ENCODE measurements around the gene PURA. TPM values are rescaled to one million over a fixed set of nuclear protein-coding genes. Genes with fewer than 3 reads are reported as not detected.

The PURA gene
- polyA plus RNA-seq, 2 of the 4 experiments (the other 2 are of a cell fraction): 4.5 to 12.7 TPM

GRCh38 chr5:140107312-140108092 lies 6.4 kb upstream of the PURA start:
- CTCF ChIA-PET: interaction anchor here (1.0 to 3.2 kb wide), 8 partner anchors 9 to 49 kb away, joined by 3 to 12 read pairs (median 4); no protein-coding TSS in a partner anchor
- FAIRE-seq (no peak), ATAC-seq (peak; percentile 92 to 94)
- no peak for TF ChIP-seq USF2 (IDR thresholded peaks at IDR 0.05)
- TF ChIP-seq POLR2A (IDR thresholded peaks at IDR 0.05; ENCODE audit: low read length): peak; percentile 76
- 0 out of 2 replicates have a peak, but pooled peaks have one; percentile 34 for TF ChIP-seq HOXB13 (CRISPR knock-in tag; IDR thresholded peaks at IDR 0.05; ENCODE audit: low read depth)
- TF ChIP-seq EHF (CRISPR knock-in tag; IDR thresholded peaks at IDR 0.05): 0 out of 2 replicates have a peak, but pooled peaks have one; percentile 49
- no peak for TF ChIP-seq CBX8 (IDR thresholded peaks at IDR 0.05)
- TF ChIP-seq ZFP36 (IDR thresholded peaks at IDR 0.05; ENCODE audit: borderline replicate concordance, partially characterized antibody): no peak
- TF ChIP-seq RAD21 (conservative IDR thresholded peaks at IDR 0.05 in 1 of 2, IDR thresholded peaks at IDR 0.05 in 1 of 2): no peak
- peak; percentile 83 to 94 for TF ChIP-seq JUN (IDR thresholded peaks at IDR 0.05)
- peak; percentile 62; the same call in 1 of the 2 replicates for TF ChIP-seq RNF2 (IDR thresholded peaks at IDR 0.05; ENCODE audit: borderline replicate concordance, low read depth)
- TF ChIP-seq NR3C1 (IDR thresholded peaks at IDR 0.05): no peak
- no peak for TF ChIP-seq ZNF302 (CRISPR knock-in tag; IDR thresholded peaks at IDR 0.05)
- no peak for TF ChIP-seq RFX5 (IDR thresholded peaks at IDR 0.05)
- TF ChIP-seq FOSL2 (IDR thresholded peaks at IDR 0.05): no peak
- no peak for TF ChIP-seq FOSL2 (CRISPR knock-in tag; IDR thresholded peaks at IDR 0.05)
- no peak for TF ChIP-seq TP53 (CRISPR knock-in tag; IDR thresholded peaks at IDR 0.05)
- TF ChIP-seq CTCF (IDR thresholded peaks at IDR 0.05): peak; percentile 12; the same call in 1 of the 3 replicates
- peak; percentile 72; the same call in 1 of the 2 replicates for TF ChIP-seq MAX (IDR thresholded peaks at IDR 0.05)
- TF ChIP-seq CBX2 (IDR thresholded peaks at IDR 0.05; ENCODE audit: borderline replicate concordance, low read depth): no peak
- TF ChIP-seq ZC3H11A (IDR thresholded peaks at IDR 0.05): no peak
- no peak for TF ChIP-seq BHLHE40 (IDR thresholded peaks at IDR 0.05; ENCODE audit: low read depth, low read length)
- TF ChIP-seq HDAC2 (IDR thresholded peaks at IDR 0.05): no peak
- no peak for TF ChIP-seq NPAS2 (CRISPR knock-in tag; IDR thresholded peaks at IDR 0.05; ENCODE audit: borderline replicate concordance)
- no peak for TF ChIP-seq FOXS1 (CRISPR knock-in tag; IDR thresholded peaks at IDR 0.05)
- TF ChIP-seq SREBF2 (IDR thresholded peaks at IDR 0.05): no peak
- no peak for TF ChIP-seq SMC3 (IDR thresholded peaks at IDR 0.05)
- TF ChIP-seq RARB (CRISPR knock-in tag; IDR thresholded peaks at IDR 0.05): no peak
- TF ChIP-seq REST (IDR thresholded peaks at IDR 0.05): peak; percentile 39
- no peak for TF ChIP-seq MAFK (IDR thresholded peaks at IDR 0.05; ENCODE audit: partially characterized antibody)
- TF ChIP-seq E2F6 (IDR thresholded peaks at IDR 0.05; ENCODE audit: borderline replicate concordance, low read depth): peak; percentile 83
- TF ChIP-seq, protein P1, sequence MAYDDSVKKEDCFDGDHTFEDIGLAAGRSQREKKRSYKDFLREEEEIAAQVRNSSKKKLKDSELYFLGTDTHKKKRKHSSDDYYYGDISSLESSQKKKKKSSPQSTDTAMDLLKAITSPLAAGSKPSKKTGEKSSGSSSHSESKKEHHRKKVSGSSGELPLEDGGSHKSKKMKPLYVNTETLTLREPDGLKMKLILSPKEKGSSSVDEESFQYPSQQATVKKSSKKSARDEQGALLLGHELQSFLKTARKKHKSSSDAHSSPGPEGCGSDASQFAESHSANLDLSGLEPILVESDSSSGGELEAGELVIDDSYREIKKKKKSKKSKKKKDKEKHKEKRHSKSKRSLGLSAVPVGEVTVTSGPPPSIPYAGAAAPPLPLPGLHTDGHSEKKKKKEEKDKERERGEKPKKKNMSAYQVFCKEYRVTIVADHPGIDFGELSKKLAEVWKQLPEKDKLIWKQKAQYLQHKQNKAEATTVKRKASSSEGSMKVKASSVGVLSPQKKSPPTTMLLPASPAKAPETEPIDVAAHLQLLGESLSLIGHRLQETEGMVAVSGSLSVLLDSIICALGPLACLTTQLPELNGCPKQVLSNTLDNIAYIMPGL (CRISPR knock-in tag; IDR thresholded peaks at IDR 0.05; ENCODE audit: borderline replicate concordance): peak; percentile 72; the same call in 1 of the 2 replicates
- no peak for TF ChIP-seq HEYL (CRISPR knock-in tag; IDR thresholded peaks at IDR 0.05)
- TF ChIP-seq NFE2L2 (conservative IDR thresholded peaks at IDR 0.05; ENCODE audit: low read length): no peak
- no peak for TF ChIP-seq JUNB (IDR thresholded peaks at IDR 0.05)

More at GRCh38 chr5:140107312-140108092, 6.4 kb upstream of the PURA start:
- WGBS (ENCODE audit: missing lambda C conversion rate): 4% methylated on average over 49 of the region's 88 CpGs
- peak; percentile 92 to 95 for DNase-seq (ENCODE audit: low read depth in 1 of 2, low spot score in 1 of 2)
- peak overlapping the region; percentile 77 to 97 for H3K27ac ChIP-seq
- peaks cover 20% of the 10 kb centered on the region for H3K4me1 ChIP-seq
- peak overlapping the region; percentile 98 for H3K4me2 ChIP-seq
- H3K4me3 ChIP-seq: peak overlapping the region; percentile 82
- POLR2A ChIA-PET: interaction anchor here (0.6 to 1.8 kb wide), 20 partner anchors 8 to 1752 kb away, joined by 3 to 19 read pairs (median 4); partner anchors contain the start of gene NRG2
- no peaks in the 10 kb centered on the region for H3K9me3 ChIP-seq
